Measurements from ENCODE around the gene KIAA0825.

DNA sequence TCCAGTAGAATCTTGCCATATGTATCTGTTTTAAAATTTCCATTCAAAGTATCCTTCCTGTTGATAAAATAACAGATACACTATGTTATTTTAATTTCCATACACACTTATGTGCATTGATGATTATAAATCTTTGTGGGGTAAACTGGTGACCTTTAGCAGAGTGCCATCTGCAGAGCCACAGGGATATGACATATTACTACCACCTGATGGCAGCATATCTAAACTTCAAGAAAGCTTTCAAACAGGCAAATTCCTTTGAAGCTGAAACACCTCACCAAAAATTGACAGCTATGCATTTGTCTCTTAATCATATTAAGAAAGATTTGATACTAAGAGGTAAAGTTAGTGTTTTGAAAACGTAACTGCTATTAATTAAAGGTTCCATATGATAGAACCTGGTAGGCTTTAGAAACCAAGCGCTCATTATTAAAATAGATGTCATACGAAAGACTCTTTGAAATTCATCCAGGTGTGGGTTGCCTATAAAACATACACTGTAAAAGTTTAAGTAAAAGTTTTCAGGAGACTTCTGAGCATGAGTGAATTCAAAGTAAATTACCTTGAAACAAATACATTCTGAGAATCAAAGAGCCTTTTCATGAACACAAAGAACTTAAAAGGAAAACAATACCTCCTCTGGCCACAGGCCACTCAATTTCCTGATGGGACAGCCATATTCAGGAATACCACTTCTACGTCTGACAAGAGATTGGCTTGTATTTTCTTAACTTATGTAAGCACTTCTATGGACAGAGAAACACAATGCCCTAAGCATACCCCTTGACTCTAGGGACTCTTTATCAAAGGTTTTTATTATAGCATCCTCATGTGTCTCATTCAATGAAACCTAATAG is 93.3 kb downstream of the KIAA0825 start:
- no peak for TF ChIP-seq POLR2A (IDR thresholded peaks at IDR 0.05)
- no peak for TF ChIP-seq POLR2AphosphoS5 (IDR thresholded peaks at IDR 0.05)
